Stomach (tissue), 9 donors: Measurements from ENCODE around the gene ABCB8. TPM values are rescaled to one million over a fixed set of nuclear protein-coding genes. Genes with fewer than 3 reads are reported as not detected.

Source experiments
- DNase-seq, 2 donors: peaks; one replicate each; pipeline versions ENCODE4 v3.0.0 to v3.0.0-alpha.2; 2013 to 2019
- H3K27ac ChIP-seq, 5 donors: fragments of 200-600 bp in 4 of 5; sonication (generic) in 4 of 5; one replicate each; pipeline ENCODE4 v1.5.1; 2013 to 2019; ENCODE audit warnings: mild to moderate bottlenecking in 1 of 5, moderate library complexity in 1 of 5
- H3K27me3 ChIP-seq, 3 donors: fragments of 200-600 bp; sonication (generic); one replicate each; pipeline ENCODE4 v1.5.1; 2017 to 2019; ENCODE audit warnings: mixed run types in 1 of 3
- H3K36me3 ChIP-seq, 4 donors: fragments of 200-600 bp; sonication (generic); 1 replicate in 3 of 4; 2 replicates in 1 of 4; pipeline ENCODE4 v1.5.1; 2016 to 2019
- H3K4me1 ChIP-seq, 4 donors: fragments of 200-600 bp; sonication (generic); one replicate each; pipeline ENCODE4 v1.5.1; 2016 to 2019
- H3K4me3 ChIP-seq, 4 donors: fragments of 200-600 bp; sonication (generic) in 3 of 4; one replicate each; pipeline ENCODE4 v1.5.1; 2016 to 2019; ENCODE audit warnings: mild to moderate bottlenecking in 1 of 4
- H3K9me3 ChIP-seq, 4 donors: fragments of 200-600 bp; sonication (generic); one replicate each; pipeline ENCODE4 v1.5.1; 2016 to 2019
- EP300 ChIP-seq: sonication (generic); formaldehyde crosslinking; IDR thresholded peaks from one replicate; pipeline ENCODE4 v1.6.1; 2017; ENCODE audit warnings: antibody characterized with exemption
- POLR2A ChIP-seq, 4 donors: fragments of 450-650 bp; IDR thresholded peaks; one replicate each; pipeline ENCODE4 v1.6.1; 2016; ENCODE audit warnings: antibody characterized with exemption in 4 of 4, control low read depth in 2 of 4, mild to moderate bottlenecking in 1 of 4, moderate library complexity in 1 of 4
- POLR2AphosphoS5 ChIP-seq, 3 donors: sonication (generic); formaldehyde crosslinking; IDR thresholded peaks; one replicate each; pipeline ENCODE4 v1.6.1; 2016; ENCODE audit warnings: antibody characterized with exemption in 3 of 3
- WGBS, 5 donors: extraction: QIAGEN DNeasy Blood & Tissue Kit in 3 of 5; methylation state at CpG; one replicate each; pipeline versions ENCODE4 v1.1.5 to v1.1.7; 2013 to 2018; 5-methylcytosine and 5-hydroxymethylcytosine counted together
- intact Hi-C: fragments of 100-400 bp; cut with DNase I; formaldehyde crosslinking; loops from one replicate; pipeline ENCODE4 v1.15.1; 2023; ENCODE audit warnings: low total_unique reads
- polyA plus RNA-seq, 3 donors: library from polyadenylated mRNA; stranded (reverse); fragments of 200-250 nt; gene quantifications; one replicate each; pipeline ENCODE4 v1.2.3, GENCODE V29; 2013
- total RNA-seq, 5 donors: library from RNA; depleted of rRNA; stranded (reverse); fragments of >200 nt; gene quantifications; one replicate each; pipeline versions ENCODE4 v1.1.0 to v1.2.3, GENCODE V29; 2014 to 2016
- TF ChIP-seq, protein P1 (sequence below), 7 experiments: fragments of 450-650 bp in 4 of 7; fragments of 200-600 bp in 3 of 7; sonication (generic) in 3 of 7; IDR thresholded peaks; one replicate each; pipeline ENCODE4 v1.5.1; 2016 to 2019; ENCODE audit warnings: antibody characterized with exemption in 7 of 7, control low read depth in 2 of 7, mild to moderate bottlenecking in 1 of 7
- donor health status: healthy with polysubstance abuse.
- donor health status: Bipolar disorder and iron deficiency.
- donor health status: healthy.

Gene ABCB8
- total and polyA plus RNA-seq, 8 donors: 9.5 to 57.2 (median 19.4) TPM

DNA sequence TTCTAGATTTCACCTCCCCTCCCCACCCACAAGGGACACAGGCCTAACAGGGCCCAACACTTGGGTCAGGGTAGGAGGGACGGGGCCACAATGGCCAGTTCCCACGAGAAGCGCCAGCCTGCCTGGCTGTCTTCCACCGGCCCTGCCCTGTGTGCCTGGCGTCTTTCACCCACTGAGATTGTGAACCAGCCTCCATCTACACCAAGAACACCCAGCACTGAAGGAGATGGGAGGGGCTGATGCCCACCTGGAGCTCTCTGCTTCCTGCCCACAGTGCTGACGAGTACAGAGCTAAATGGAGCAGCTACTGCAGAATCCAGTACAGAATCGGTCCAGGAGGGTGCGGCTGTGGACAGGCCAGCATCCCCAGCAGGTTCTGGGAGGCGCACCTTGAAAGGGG is 17.7 kb downstream of the ABCB8 start:
- intact Hi-C loops: no loop called here
- WGBS, 5 donors: 70 to 79% (median 74%) methylated on average over 9 of the region's 9 CpGs
- Histone ChIP-seq H3K4me3 (no peak overlapping the region), H3K9me3 (no peaks in the 10 kb centered on the region), H3K27ac (no peak overlapping the region), H3K27me3 (peaks cover 0 to 12% (median 8%) of the 10 kb centered on the region in 3 donors), H3K36me3 (peaks cover 6 to 54% (median 45%) of the 10 kb centered on the region in 4 donors), H3K4me1 (peaks cover 6 to 21% (median 13%) of the 10 kb centered on the region in 4 donors)
- no peak for DNase-seq
- no peak for TF ChIP-seq POLR2A (IDR thresholded peaks at IDR 0.05)
- TF ChIP-seq, protein P1, sequence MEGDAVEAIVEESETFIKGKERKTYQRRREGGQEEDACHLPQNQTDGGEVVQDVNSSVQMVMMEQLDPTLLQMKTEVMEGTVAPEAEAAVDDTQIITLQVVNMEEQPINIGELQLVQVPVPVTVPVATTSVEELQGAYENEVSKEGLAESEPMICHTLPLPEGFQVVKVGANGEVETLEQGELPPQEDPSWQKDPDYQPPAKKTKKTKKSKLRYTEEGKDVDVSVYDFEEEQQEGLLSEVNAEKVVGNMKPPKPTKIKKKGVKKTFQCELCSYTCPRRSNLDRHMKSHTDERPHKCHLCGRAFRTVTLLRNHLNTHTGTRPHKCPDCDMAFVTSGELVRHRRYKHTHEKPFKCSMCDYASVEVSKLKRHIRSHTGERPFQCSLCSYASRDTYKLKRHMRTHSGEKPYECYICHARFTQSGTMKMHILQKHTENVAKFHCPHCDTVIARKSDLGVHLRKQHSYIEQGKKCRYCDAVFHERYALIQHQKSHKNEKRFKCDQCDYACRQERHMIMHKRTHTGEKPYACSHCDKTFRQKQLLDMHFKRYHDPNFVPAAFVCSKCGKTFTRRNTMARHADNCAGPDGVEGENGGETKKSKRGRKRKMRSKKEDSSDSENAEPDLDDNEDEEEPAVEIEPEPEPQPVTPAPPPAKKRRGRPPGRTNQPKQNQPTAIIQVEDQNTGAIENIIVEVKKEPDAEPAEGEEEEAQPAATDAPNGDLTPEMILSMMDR (IDR thresholded peaks at IDR 0.05): no peak
- no peak for TF ChIP-seq POLR2AphosphoS5 (IDR thresholded peaks at IDR 0.05)
- TF ChIP-seq EP300: no peak

DNA sequence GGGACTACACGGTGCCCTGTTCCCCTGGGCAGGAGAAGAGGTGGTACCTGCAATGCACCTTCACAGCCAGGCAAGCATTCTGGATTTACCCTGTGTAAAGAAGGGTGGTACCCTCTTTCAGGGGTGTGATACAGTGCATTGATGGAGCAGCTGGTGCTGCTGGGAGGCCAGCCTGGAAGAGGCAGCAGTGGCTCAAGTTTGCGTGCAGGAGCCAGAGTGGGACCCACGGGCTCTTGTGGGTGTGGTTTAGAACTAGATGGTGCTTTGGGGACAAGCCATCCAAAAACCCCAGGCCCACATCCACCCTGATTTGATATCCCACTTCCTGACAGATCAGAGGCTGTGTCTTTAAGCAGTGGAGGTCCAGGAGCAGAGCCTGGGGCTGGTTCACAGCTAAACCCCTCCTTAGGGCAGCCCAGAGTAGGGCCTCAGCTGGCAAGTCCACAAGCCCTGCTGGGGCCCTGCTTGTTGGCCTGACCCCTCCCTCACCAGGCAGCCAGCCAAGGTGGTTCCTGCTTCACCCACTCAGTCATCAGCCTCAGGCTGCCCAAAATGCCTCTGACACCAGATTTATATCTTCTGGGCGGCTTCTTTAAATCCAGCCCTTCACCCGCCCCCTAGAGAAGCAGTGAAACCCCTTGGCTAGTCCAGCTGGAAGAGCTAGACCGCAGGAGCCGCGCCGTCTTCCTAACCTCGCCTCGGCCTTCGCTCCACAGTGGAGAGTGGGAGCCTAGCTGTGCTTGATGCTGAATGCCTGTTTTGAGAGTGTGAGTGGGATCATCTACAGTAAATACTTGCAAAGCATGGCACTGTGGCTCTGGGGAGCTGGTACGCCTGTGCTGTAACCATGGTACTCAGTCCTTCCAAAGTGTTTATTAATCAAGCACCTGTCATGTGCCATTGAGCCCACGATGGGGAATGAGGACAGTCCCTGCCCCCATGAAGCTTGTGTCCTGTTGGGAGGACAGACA is 18.6 kb downstream of the ABCB8 start:
- DNase-seq: peak in 1 of 2 donors; percentile 75
- 39 to 57% (median 42%) methylated on average over 12 to 14 of the region's 14 CpGs for WGBS, 5 donors

DNA sequence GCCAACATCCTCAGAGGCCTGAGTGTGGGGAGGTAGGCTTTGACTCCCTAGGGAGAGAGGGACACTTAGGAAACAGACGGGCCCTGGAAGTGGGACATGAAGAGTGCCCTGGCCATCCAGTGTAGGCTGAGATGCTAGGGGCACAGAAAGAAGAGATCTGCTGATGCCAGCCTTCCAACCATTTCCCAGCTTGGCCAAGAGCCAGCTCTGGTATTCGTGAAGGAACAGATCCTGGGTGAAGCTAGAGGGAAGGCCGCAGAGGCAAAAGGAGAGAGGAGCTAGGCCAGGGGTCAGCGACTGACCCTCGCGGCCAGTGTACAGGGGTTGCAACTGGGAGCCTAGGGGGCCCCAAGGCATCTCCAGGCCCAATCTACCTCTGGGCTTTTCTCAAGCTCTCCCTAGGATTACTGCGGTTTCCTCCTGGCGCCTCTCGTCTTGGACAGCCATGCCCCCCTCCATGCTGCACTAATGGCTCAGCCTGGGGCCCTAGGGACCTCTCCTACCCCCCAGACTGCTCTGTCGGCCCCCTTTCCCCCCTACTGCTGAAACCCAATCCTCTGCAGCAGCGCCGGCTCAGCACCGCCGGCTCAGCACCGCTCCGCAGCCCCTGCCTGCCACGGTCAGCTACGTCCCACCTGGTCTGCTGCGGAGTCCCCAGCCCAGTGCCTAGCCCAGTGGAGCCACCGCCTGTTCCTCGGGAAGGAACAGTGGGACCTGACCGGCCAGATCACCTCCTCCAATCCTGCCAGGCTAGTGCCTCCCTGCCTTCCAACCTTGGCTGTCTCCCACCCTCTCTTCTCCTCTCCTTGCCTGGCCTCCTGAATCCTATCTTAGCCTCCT is 19.9 kb downstream of the ABCB8 start, which contains the start of gene ASIC3:
Gene ASIC3, plus strand, starts transcription at position 556 of the 840 bp plus-strand sequence. CDS start 355 bp downstream, outside the sequence.
- DNase-seq: no peak

More for the DNA sequence above, 18.6 kb downstream of the ABCB8 start:
- no peak overlapping the region for H3K4me3 ChIP-seq
- intact Hi-C loops: no loop called here
- H3K27me3 ChIP-seq: peaks cover 0 to 22% (median 11%) of the 10 kb centered on the region in 3 donors
- no peaks in the 10 kb centered on the region for H3K9me3 ChIP-seq
- peaks cover 6 to 30% (median 21%) of the 10 kb centered on the region in 4 donors for H3K4me1 ChIP-seq
- TF ChIP-seq, protein P1 (IDR thresholded peaks at IDR 0.05): no peak
- no peak for TF ChIP-seq EP300
- no peak for TF ChIP-seq POLR2AphosphoS5 (IDR thresholded peaks at IDR 0.05)
- TF ChIP-seq POLR2A (IDR thresholded peaks at IDR 0.05): no peak
- H3K27ac ChIP-seq: no peak overlapping the region
- H3K36me3 ChIP-seq: peaks cover 6 to 45% (median 37%) of the 10 kb centered on the region in 4 donors

More for the DNA sequence above, 19.9 kb downstream of the ABCB8 start, which contains the start of gene ASIC3:
- Histone ChIP-seq H3K27ac (no peak within 1 kb of the TSS), H3K4me1 (peaks cover 6 to 30% (median 21%) of the 10 kb centered on the region in 4 donors), H3K27me3 (peaks cover 0 to 28% (median 11%) of the 10 kb centered on the region in 3 donors), H3K4me3 (no peak within 1 kb of the TSS), H3K36me3 (peaks cover 6 to 37% (median 29%) of the 10 kb centered on the region in 4 donors), H3K9me3 (no peaks in the 10 kb centered on the region)
- TF ChIP-seq POLR2A (IDR thresholded peaks at IDR 0.05): no peak
- TF ChIP-seq EP300: no peak
- TF ChIP-seq, protein P1 (IDR thresholded peaks at IDR 0.05): no peak
- no peak for TF ChIP-seq POLR2AphosphoS5 (IDR thresholded peaks at IDR 0.05)
- WGBS, 5 donors: 71 to 80% (median 74%) methylated on average over 21 to 22 of the region's 22 CpGs
- intact Hi-C loops: no loop called here
